Esophagus squamous epithelium (tissue), 5 donors: ENCODE measurements around the gene SLC9A9. TPM values are rescaled to one million over a fixed set of nuclear protein-coding genes. Genes with fewer than 3 reads are reported as not detected.
"Not testable (repeated sequence)": the region's sequence is repeated elsewhere in the genome, so short reads cannot be mapped to it uniquely, and the experiment has no call there.

Experiments
- DNase-seq: peaks from one replicate; lab custom pipeline; 2025; lab: John Stamatoyannopoulos, UW
- H3K27ac ChIP-seq, 4 donors: fragments of 200-600 bp; sonication (generic); one replicate each; pipeline ENCODE4 v1.5.1; 2016 to 2019; ENCODE audit warnings: mild to moderate bottlenecking in 1 of 4
- H3K27me3 ChIP-seq, 4 donors: fragments of 200-600 bp; sonication (generic); 1 replicate in 3 of 4; 2 replicates in 1 of 4; pipeline versions ENCODE4 v1.5.1 to v1.6.0; 2017 to 2021; ENCODE audit warnings: antibody characterized with exemption in 1 of 4
- H3K36me3 ChIP-seq, 3 donors: fragments of 200-600 bp; sonication (generic); one replicate each; pipeline ENCODE4 v1.5.1; 2016 to 2019
- H3K4me1 ChIP-seq, 3 donors: fragments of 200-600 bp; sonication (generic); one replicate each; pipeline ENCODE4 v1.5.1; 2017 to 2019
- H3K4me3 ChIP-seq, 4 donors: fragments of 200-600 bp; sonication (generic); 1 replicate in 3 of 4; 2 replicates in 1 of 4; pipeline ENCODE4 v1.5.1; 2016 to 2019; ENCODE audit warnings: mild to moderate bottlenecking in 2 of 4, moderate library complexity in 1 of 4
- H3K9me3 ChIP-seq, 3 donors: fragments of 200-600 bp; sonication (generic); one replicate each; pipeline ENCODE4 v1.5.1; 2016 to 2019
- CTCF ChIP-seq, 6 experiments: fragments of 450-650 bp in 4 of 6; fragments of 200-600 bp in 2 of 6; sonication (generic) in 2 of 6; IDR thresholded peaks; one replicate each; pipeline ENCODE4 v1.5.1; 2016 to 2019; ENCODE audit warnings: antibody characterized with exemption in 6 of 6, mild to moderate bottlenecking in 4 of 6, moderate library complexity in 4 of 6
- POLR2A ChIP-seq, 4 donors: fragments of 450-650 bp; IDR thresholded peaks; one replicate each; pipeline ENCODE4 v1.6.1; 2017; ENCODE audit warnings: antibody characterized with exemption in 4 of 4, mild to moderate bottlenecking in 4 of 4, moderate library complexity in 3 of 4
- WGBS, 2 donors: methylation state at CpG; one replicate each; pipeline ENCODE4 v1.1.5; 2018; 5-methylcytosine and 5-hydroxymethylcytosine counted together
- intact Hi-C: fragments of 100-400 bp; cut with DNase I; formaldehyde crosslinking; loops from one replicate; pipeline ENCODE4 v1.15.0; 2022
- total RNA-seq, 4 donors: library from RNA; depleted of rRNA; stranded (reverse); fragments of >200 nt; gene quantifications; one replicate each; pipeline ENCODE4 v1.1.0, GENCODE V29; 2016
- donor health status: DM: yes; HTN: yes; CAD: no.

The SLC9A9 gene
- total RNA-seq, 4 donors from 2014 or later: 11.2 to 22.3 (median 18.9) TPM

DNA sequence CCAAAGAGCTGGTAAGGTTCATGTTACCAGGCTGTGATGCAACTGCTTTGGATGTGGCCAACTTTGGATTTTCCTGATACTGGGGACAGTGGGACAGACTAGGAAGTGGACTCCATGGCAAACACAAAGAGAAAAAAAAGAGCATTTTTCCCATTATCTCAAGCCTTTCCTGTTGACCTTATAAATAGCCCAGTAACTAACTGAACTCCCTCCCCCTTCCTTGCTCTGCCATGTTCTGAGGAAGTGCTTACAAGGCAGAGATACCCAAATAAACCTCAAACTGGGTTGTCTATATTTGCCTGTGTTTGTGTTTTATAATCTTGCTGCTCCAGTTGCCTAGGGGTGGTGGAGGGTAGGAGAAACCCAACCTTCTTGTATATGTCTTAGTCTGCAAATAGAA is 27.3 kb upstream of the SLC9A9 start:
- TF ChIP-seq CTCF (IDR thresholded peaks at IDR 0.05) (no peak), POLR2A (IDR thresholded peaks at IDR 0.05) (no peak)
- no peak overlapping the region for H3K27ac ChIP-seq
- H3K27me3 ChIP-seq: no peaks in the 10 kb centered on the region
- no peaks in the 10 kb centered on the region for H3K4me1 ChIP-seq
- no peaks in the 10 kb centered on the region for H3K36me3 ChIP-seq
- H3K4me3 ChIP-seq: no peak overlapping the region
- DNase-seq: no peak
- no peaks in the 10 kb centered on the region for H3K9me3 ChIP-seq
- intact Hi-C loops: no loop called here

- H3K36me3 ChIP-seq, DNase-seq, H3K4me3 ChIP-seq, H3K27ac ChIP-seq, H3K4me1 ChIP-seq, intact Hi-C loops, H3K27me3 ChIP-seq, H3K9me3 ChIP-seq: not testable (repeated sequence)
- 92 to 97% methylated on average over 5 of the region's 5 CpGs for WGBS, 2 donors
Observed at GRCh38 chr3:143873553-143873952, 25.3 kb upstream of the SLC9A9 start.

- 61 to 74% methylated on average over 1 of the region's 1 CpG for WGBS, 2 donors
- TF ChIP-seq CTCF (IDR thresholded peaks at IDR 0.05) (no peak), POLR2A (IDR thresholded peaks at IDR 0.05) (no peak)
Observed at GRCh38 chr3:143865302-143865701, 17.0 kb upstream of the SLC9A9 start.

DNA sequence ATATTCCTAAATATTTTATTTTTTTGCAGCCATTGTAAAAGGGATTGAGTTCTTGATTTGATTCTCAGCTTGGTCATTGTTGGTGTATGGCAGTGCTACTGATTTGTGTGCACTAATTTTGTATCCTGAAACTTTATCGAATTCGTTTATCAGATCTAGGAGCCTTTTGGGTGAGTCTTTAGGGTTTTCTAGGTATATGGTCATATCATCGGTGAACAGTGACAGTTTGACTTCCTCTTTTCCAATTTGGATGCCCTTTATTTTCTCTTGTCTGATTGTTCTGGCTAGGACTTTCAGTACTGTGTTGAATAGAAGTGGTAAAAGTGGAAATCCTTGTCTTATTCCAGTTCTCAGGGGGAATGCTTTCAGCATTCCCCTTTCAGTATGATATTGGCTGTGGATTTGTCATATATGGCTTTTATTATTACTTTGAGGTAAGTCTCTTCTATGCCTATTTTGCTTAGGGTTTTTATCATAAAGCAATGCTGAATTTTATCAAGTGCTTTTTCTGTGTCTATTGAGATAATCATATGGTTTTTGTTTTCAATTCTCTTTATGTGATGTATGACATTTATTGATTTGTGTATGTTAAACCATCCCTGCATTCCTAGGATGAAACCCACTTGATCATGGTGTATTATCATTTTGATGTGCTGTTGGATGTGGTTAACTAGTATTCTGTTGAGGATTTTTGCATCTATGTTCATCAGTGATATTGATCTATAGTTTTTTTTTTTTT is 11.4 kb upstream of the SLC9A9 start:
- H3K27me3 ChIP-seq: no peaks in the 10 kb centered on the region
- 92 to 94% methylated on average over 3 of the region's 3 CpGs for WGBS, 2 donors
- no peaks in the 10 kb centered on the region for H3K9me3 ChIP-seq
- H3K4me3 ChIP-seq: no peak overlapping the region
- DNase-seq: no peak
- TF ChIP-seq CTCF (IDR thresholded peaks at IDR 0.05) (no peak), POLR2A (IDR thresholded peaks at IDR 0.05) (no peak)
- H3K27ac ChIP-seq: no peak overlapping the region
- no peaks in the 10 kb centered on the region for H3K4me1 ChIP-seq
- no peaks in the 10 kb centered on the region for H3K36me3 ChIP-seq
- intact Hi-C loops: no loop called here

More at GRCh38 chr3:143865302-143865701, 17.0 kb upstream of the SLC9A9 start:
- DNase-seq: no peak
- Histone ChIP-seq H3K9me3 (no peaks in the 10 kb centered on the region), H3K4me3 (no peak overlapping the region), H3K36me3 (no peaks in the 10 kb centered on the region), H3K27me3 (no peaks in the 10 kb centered on the region), H3K4me1 (no peaks in the 10 kb centered on the region), H3K27ac (no peak overlapping the region)
- intact Hi-C loops: no loop called here

GRCh38 chr3:143856252-143856970 is 8.1 kb upstream of the SLC9A9 start:
- H3K27ac ChIP-seq: no peak overlapping the region
- H3K4me1 ChIP-seq: peaks cover 0 to 20% (median 8%) of the 10 kb centered on the region in 3 donors
- no peak for DNase-seq
- intact Hi-C loops: no loop called here
- no peaks in the 10 kb centered on the region for H3K9me3 ChIP-seq
- no peaks in the 10 kb centered on the region for H3K27me3 ChIP-seq
- no peaks in the 10 kb centered on the region for H3K36me3 ChIP-seq
- H3K4me3 ChIP-seq: no peak overlapping the region
- no peak for TF ChIP-seq POLR2A (IDR thresholded peaks at IDR 0.05)
- 63 to 82% methylated on average over 9 of the region's 9 CpGs for WGBS, 2 donors

DNA sequence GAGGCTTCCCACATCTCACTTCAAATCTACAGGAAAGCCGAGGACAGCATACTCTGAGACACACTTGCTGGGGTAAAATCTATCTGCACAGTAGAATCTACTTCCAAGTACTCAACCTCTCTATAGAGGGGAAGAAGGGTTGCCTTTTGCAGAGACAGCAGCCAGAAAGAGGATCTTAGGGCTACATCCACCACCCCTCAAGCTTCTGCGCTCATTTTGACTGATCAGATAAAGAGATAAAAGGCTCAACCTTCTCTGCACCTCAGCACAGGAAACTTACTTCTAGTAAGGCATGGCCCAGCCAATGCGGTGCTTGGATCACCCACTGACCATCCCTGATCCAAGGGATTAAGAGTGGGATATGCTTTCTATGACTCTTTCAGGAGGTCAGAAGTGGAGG is 6.9 kb upstream of the SLC9A9 start:
- TF ChIP-seq CTCF (IDR thresholded peaks at IDR 0.05) (no peak), POLR2A (IDR thresholded peaks at IDR 0.05) (no peak)
- H3K4me3 ChIP-seq: no peak overlapping the region

More for the DNA sequence above, 6.9 kb upstream of the SLC9A9 start:
- intact Hi-C loops: no loop called here
- Histone ChIP-seq H3K4me1 (peaks cover 6 to 33% (median 18%) of the 10 kb centered on the region in 3 donors), H3K36me3 (no peaks in the 10 kb centered on the region), H3K27ac (no peak overlapping the region), H3K27me3 (no peaks in the 10 kb centered on the region), H3K9me3 (no peaks in the 10 kb centered on the region)
- WGBS, 2 donors: 77 to 85% methylated on average over 3 of the region's 3 CpGs
- no peak for DNase-seq
